Measurements from ENCODE around the gene ARHGAP26. TPM values are rescaled to one million over a fixed set of nuclear protein-coding genes. Genes with fewer than 3 reads are reported as not detected.
A peak's percentile ranks its signal among the peaks of the same experiment; 100 is the strongest.

Gene ARHGAP26
- total RNA-seq, 4 donors from 2014 or later: 11.0 to 23.3 (median 14.3) TPM

GRCh38 chr5:142846406-142846805 is 76.2 kb downstream of the ARHGAP26 start:
- no peak overlapping the region for H3K4me3 ChIP-seq (ENCODE audit: low read depth, poor library complexity, severe bottlenecking)
- no peak for DNase-seq (ENCODE audit: low spot score in 2 of 2)
- TF ChIP-seq POLR2A (IDR thresholded peaks at IDR 0.05): no peak
- TF ChIP-seq CTCF (IDR thresholded peaks at IDR 0.05): no peak
- intact Hi-C loops (cut with DNase I; ENCODE audit: low total_unique reads): loop anchor here (10.0 kb wide), 1 partner anchor 1782 kb away; no protein-coding TSS in a partner anchor

GRCh38 chr5:142847898-142848790 is 78.0 kb downstream of the ARHGAP26 start:
- no peak for DNase-seq (ENCODE audit: low spot score in 2 of 2)
- no peak overlapping the region for H3K4me3 ChIP-seq (ENCODE audit: low read depth, poor library complexity, severe bottlenecking)
- WGBS, 2 donors: 87 to 93% methylated on average over 7 of the region's 7 CpGs
- TF ChIP-seq POLR2A (IDR thresholded peaks at IDR 0.05): no peak
- intact Hi-C loops (cut with DNase I; ENCODE audit: low total_unique reads): loop anchor here (10.0 kb wide), 1 partner anchor 1783 kb away; no protein-coding TSS in a partner anchor

GRCh38 chr5:142849466-142849865 is 79.3 kb downstream of the ARHGAP26 start:
- no peak overlapping the region for H3K4me3 ChIP-seq (ENCODE audit: low read depth, poor library complexity, severe bottlenecking)
- intact Hi-C loops (cut with DNase I; ENCODE audit: low total_unique reads): loop anchor here (10.0 kb wide), 1 partner anchor 1785 kb away; no protein-coding TSS in a partner anchor
- 86 to 91% methylated on average over 3 of the region's 3 CpGs for WGBS, 2 donors
- DNase-seq (ENCODE audit: low spot score in 2 of 2): no peak
- no peak for TF ChIP-seq POLR2A (IDR thresholded peaks at IDR 0.05)
- no peak for TF ChIP-seq CTCF (IDR thresholded peaks at IDR 0.05)

GRCh38 chr5:142849880-142850279 is 79.7 kb downstream of the ARHGAP26 start:
- DNase-seq (ENCODE audit: low spot score in 2 of 2): no peak
- no peak overlapping the region for H3K4me3 ChIP-seq (ENCODE audit: low read depth, poor library complexity, severe bottlenecking)
- TF ChIP-seq CTCF (IDR thresholded peaks at IDR 0.05) (no peak), POLR2A (IDR thresholded peaks at IDR 0.05) (no peak)
- WGBS, 2 donors: 87 to 91% methylated on average over 3 of the region's 3 CpGs
- intact Hi-C loops (cut with DNase I; ENCODE audit: low total_unique reads): loop anchor here (10.0 kb wide), 1 partner anchor 1785 kb away; no protein-coding TSS in a partner anchor

GRCh38 chr5:142851731-142852130 is 81.6 kb downstream of the ARHGAP26 start:
- TF ChIP-seq POLR2A (IDR thresholded peaks at IDR 0.05) (no peak), CTCF (IDR thresholded peaks at IDR 0.05) (no peak)
- no peak for DNase-seq (ENCODE audit: low spot score in 2 of 2)
- H3K4me3 ChIP-seq (ENCODE audit: low read depth, poor library complexity, severe bottlenecking): no peak overlapping the region
- WGBS, 2 donors: 93 to 95% methylated on average over 4 of the region's 4 CpGs
- intact Hi-C loops (cut with DNase I; ENCODE audit: low total_unique reads): no loop called here

- peak in 1 of 2 donors; percentile 23 for DNase-seq (ENCODE audit: low spot score in 2 of 2)
- H3K4me3 ChIP-seq (ENCODE audit: low read depth, poor library complexity, severe bottlenecking): no peak overlapping the region
- no peak for TF ChIP-seq POLR2A (IDR thresholded peaks at IDR 0.05)
- TF ChIP-seq CTCF (IDR thresholded peaks at IDR 0.05): no peak
- intact Hi-C loops (cut with DNase I; ENCODE audit: low total_unique reads): no loop called here
- WGBS, 2 donors: 66 to 68% methylated on average over 8 of the region's 8 CpGs
Observed at GRCh38 chr5:142852416-142853198, 82.4 kb downstream of the ARHGAP26 start.

Data from lower leg skin (tissue), 4 donors.